GM13977 (cell line): ENCODE measurements around the gene CFAP53.
"Not testable (repeated sequence)": the region's sequence is repeated elsewhere in the genome, so short reads cannot be mapped to it uniquely, and the experiment has no call there.

Experiments used
- DNase-seq: peaks from one replicate; pipeline ENCODE4 v3.0.0; 2012; ENCODE audit warnings: low spot score
- CTCF ChIP-seq: IDR thresholded peaks from 2 replicates; pipeline ENCODE4 v1.5.1; 2012; ENCODE audit warnings: mild to moderate bottlenecking, control low read depth; ENCODE audit not compliant: insufficient read depth; ENCODE audit errors: extremely low read depth, missing control alignments
- in situ Hi-C: fragments of 300-500 bp; cut with MboI; formaldehyde crosslinking; loops from one replicate; pipeline ENCODE4 v1.12.0; 2022; ENCODE audit warnings: low sequenced_read_pairs, low pct_unique_long_range_greater_than_20kb, mixed read lengths, inconsistent platforms; ENCODE audit not compliant: unreplicated experiment

CFAP53 gene

GRCh38 chr18:50298443-50299284, 32.4 kb upstream of the CFAP53 start:
- in situ Hi-C loops = no loop called here
- TF ChIP-seq CTCF = no peak

GRCh38 chr18:50297621-50298442, 31.5 kb upstream of the CFAP53 start:
- in situ Hi-C loops = no loop called here
- no peak for TF ChIP-seq CTCF
- DNase-seq = peak; percentile 91

More at GRCh38 chr18:50298443-50299284, 32.4 kb upstream of the CFAP53 start:
- no peak for DNase-seq

GRCh38 chr18:50293039-50293438, 26.7 kb upstream of the CFAP53 start:
- TF ChIP-seq CTCF = no peak
- in situ Hi-C loops = no loop called here
- no peak for DNase-seq

DNA sequence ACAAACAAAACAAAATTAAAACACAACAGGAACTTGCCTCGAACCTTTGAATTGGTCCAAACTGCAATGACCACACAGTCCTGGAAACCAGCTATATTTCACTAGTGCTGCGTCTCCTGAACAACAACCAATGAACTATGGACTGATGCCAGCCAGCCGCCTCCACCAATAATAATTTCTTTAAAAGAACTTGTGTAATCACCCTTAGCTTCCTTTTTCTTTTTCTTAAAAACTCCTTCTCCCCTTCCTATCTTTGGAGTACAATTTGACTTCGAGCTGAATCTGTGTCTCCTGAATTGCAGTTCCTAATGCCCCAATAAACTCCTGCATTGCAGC, 22.8 kb upstream of the CFAP53 start:
- TF ChIP-seq CTCF = no peak
- DNase-seq = no peak
- in situ Hi-C loops = loop anchor here (10.0 kb wide), 1 partner anchor 66 kb away; no protein-coding TSS in a partner anchor

DNA sequence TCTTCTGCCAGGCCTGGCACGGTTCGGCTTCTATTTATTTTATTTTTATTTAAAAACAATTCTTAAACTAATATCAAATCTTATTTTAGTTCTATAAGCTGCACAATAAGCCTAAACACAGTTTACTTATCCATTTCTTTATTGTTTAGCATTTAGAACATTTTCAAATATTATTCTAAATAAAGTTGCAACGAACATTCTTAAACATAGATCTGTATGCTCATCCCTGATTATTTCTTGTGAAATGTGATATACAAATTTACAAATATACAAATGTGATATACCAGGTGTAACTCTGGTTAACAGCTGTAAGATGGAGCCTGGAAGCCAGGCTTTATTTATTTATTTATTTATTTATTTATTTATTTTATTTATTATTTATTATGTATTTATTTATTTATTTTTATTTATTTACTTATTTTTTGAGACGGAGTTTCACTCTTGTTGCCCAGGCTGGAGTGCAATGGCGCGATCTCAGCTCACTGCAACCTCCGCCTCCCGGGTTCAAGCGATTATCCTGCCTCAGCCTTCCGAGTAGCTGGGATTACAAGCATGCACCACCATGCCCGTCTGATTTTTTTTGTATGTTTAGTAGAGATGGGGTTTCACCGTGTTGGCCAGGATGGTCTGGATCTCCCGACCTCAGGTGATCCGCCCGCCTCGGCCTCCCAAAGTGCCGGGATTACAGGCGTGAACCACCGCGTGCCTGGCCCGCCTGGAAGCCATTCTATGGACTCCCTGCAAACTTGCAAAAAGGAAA, 22.2 kb upstream of the CFAP53 start:
- in situ Hi-C loops = loop anchor here (10.0 kb wide), 1 partner anchor 66 kb away; no protein-coding TSS in a partner anchor
- not testable (repeated sequence) for DNase-seq

GRCh38 chr18:50287441-50288347, 21.4 kb upstream of the CFAP53 start, which contains the start of gene CXXC1:
CXXC1 (minus strand) TSS chr18:50287692; CDS start chr18:50287589, 103 bp downstream.
- DNase-seq = peak; percentile 93
- in situ Hi-C loops = loop anchor here (10.0 kb wide), 1 partner anchor 67 kb away; no protein-coding TSS in a partner anchor
- TF ChIP-seq CTCF = peak; percentile 49
